ENCODE results near the gene HELT. TPM values are rescaled to one million over a fixed set of nuclear protein-coding genes. Genes with fewer than 3 reads are reported as not detected.

The HELT gene
- total and polyA plus RNA-seq, 2 donors from 2014 or later: 0.37 TPM; not detected in 1

DNA sequence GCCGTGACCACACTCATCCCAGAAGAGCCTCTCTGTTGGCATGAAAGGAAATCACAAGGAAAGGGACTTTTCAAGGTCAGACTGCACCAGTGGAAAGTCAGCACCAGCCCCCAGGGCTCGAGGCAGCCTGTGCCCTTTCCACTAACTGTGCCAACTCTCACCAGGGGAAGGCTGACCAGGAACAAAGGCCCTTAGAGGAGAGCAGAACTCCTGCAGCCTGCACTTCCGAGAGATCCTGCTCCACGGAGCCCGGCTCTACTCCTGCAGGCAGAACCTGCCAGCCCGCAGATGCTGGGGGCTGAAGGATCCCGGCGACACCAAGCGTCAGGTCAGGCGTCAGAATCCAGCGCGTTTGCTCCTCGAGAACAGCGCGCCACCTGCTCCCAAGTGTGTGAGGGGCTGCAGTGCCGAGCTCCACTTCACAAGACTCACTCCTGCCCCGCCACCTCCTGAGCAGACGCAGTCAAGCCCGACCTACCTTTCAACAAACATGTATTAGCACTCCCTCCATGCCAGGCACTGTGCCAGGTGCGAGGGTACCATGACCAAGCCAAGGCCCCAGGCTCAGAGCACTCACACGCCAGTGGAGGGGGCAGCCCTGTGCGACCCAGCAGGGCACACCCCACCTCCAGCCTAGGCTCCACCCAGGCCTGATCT lies 13.6 kb upstream of the HELT start:
- peak overlapping the region; percentile 84 to 91 for H3K27ac ChIP-seq (ENCODE audit: low read depth in 2 of 2, low read length in 2 of 2)
- H3K36me3 ChIP-seq (ENCODE audit: control insufficient read depth in 2 of 3, insufficient read depth in 3 of 3, low read length in 3 of 3): no peaks in the 10 kb centered on the region
- peak overlapping the region in 1 of 3 donors; percentile 46 for H3K9ac ChIP-seq (ENCODE audit: low read length in 3 of 3)
- no peaks in the 10 kb centered on the region for H3K9me3 ChIP-seq (ENCODE audit: control insufficient read depth in 2 of 3, insufficient read depth in 1 of 3, low read length in 3 of 3)
- TF ChIP-seq, protein P1, sequence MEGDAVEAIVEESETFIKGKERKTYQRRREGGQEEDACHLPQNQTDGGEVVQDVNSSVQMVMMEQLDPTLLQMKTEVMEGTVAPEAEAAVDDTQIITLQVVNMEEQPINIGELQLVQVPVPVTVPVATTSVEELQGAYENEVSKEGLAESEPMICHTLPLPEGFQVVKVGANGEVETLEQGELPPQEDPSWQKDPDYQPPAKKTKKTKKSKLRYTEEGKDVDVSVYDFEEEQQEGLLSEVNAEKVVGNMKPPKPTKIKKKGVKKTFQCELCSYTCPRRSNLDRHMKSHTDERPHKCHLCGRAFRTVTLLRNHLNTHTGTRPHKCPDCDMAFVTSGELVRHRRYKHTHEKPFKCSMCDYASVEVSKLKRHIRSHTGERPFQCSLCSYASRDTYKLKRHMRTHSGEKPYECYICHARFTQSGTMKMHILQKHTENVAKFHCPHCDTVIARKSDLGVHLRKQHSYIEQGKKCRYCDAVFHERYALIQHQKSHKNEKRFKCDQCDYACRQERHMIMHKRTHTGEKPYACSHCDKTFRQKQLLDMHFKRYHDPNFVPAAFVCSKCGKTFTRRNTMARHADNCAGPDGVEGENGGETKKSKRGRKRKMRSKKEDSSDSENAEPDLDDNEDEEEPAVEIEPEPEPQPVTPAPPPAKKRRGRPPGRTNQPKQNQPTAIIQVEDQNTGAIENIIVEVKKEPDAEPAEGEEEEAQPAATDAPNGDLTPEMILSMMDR (IDR thresholded peaks at IDR 0.05; ENCODE audit: borderline replicate concordance, extremely low read depth, insufficient read depth): no peak
- FAIRE-seq (no peak), DNase-seq (peak; percentile 71 to 92 (median 84))
- intact Hi-C loops (cut with DNase I): no loop called here
- no peaks in the 10 kb centered on the region for H3K27me3 ChIP-seq (ENCODE audit: control insufficient read depth, insufficient read depth, low read length)
- peak overlapping the region; percentile 7 to 49 (median 22) for H3K4me3 ChIP-seq (ENCODE audit: low read length in 3 of 3)
- peaks cover 0 to 8% (median 0%) of the 10 kb centered on the region in 3 donors for H3K4me1 ChIP-seq (ENCODE audit: control insufficient read depth in 2 of 3, insufficient read depth in 2 of 3, low read depth in 1 of 3, low read length in 3 of 3)

DNA sequence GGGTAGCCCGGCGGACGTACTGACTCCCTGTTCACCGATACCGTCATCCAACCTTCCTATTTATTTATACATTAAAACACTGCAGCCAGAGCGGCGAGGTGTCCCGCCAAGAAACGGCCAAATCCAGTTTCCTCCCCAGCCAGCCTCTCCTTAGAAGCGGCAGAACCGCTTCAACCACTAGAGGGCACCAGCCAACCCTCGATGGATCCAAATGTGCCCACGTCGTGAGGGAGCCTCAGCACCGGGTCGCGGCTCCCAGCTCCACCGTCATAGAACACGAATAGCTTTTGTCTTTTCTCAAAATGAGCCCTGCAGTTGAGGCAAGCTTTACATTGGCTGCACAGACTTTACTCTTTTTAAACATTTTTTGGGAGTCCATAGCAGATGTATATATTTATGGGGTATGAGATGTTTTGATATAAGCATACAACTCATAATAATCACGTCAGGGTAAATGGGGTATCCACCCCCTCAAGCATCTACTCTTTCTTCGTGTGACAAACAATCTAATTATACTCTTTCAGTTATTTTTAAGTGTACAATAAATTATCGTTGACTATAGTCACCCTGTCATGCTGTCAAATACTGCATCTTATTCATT lies 13.0 kb upstream of the HELT start:
- TF ChIP-seq, protein P1 (IDR thresholded peaks at IDR 0.05; ENCODE audit: borderline replicate concordance, extremely low read depth, insufficient read depth): peak; percentile 90
- DNase-seq (peak in 4 of 5 donors; percentile 85 to 93 (median 91)), FAIRE-seq (peak; percentile 56)
- no peaks in the 10 kb centered on the region for H3K9me3 ChIP-seq (ENCODE audit: control insufficient read depth in 2 of 3, insufficient read depth in 1 of 3, low read length in 3 of 3)
- H3K36me3 ChIP-seq (ENCODE audit: control insufficient read depth in 2 of 3, insufficient read depth in 3 of 3, low read length in 3 of 3): no peaks in the 10 kb centered on the region
- H3K27me3 ChIP-seq (ENCODE audit: control insufficient read depth, insufficient read depth, low read length): no peaks in the 10 kb centered on the region
- H3K4me1 ChIP-seq (ENCODE audit: control insufficient read depth in 2 of 3, insufficient read depth in 2 of 3, low read depth in 1 of 3, low read length in 3 of 3): peaks cover 0 to 8% (median 0%) of the 10 kb centered on the region in 3 donors
- peak overlapping the region in 2 of 3 donors; percentile 22 to 49 for H3K4me3 ChIP-seq (ENCODE audit: low read length in 3 of 3)
- H3K9ac ChIP-seq (ENCODE audit: low read length in 3 of 3): peak overlapping the region in 1 of 3 donors; percentile 46
- intact Hi-C loops (cut with DNase I): no loop called here
- peak overlapping the region; percentile 84 to 91 for H3K27ac ChIP-seq (ENCODE audit: low read depth in 2 of 2, low read length in 2 of 2)

DNA sequence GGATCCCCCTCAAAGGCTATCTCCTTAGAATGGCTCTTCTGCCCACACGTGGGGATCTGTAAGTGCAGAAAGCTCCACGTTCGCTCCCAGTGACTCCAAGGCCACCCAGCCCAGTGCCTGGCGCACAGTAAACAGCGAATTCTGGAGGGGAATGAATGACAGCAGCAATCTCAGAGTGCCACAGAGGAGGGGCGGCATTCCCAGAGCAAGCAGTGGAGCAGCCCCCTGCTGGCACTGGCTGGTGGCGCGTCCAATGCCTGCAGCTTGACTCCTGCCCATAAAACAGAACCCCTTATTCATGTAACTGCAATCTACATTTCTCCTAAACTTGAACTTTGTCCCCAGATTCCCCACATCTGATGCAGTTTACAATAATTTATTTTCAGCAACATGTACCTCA lies 6.9 kb upstream of the HELT start:
- H3K27me3 ChIP-seq (ENCODE audit: control insufficient read depth, insufficient read depth, low read length): peaks cover 23% of the 10 kb centered on the region
- FAIRE-seq (no peak), DNase-seq (peak in 2 of 5 donors; percentile 58)
- no peaks in the 10 kb centered on the region for H3K36me3 ChIP-seq (ENCODE audit: control insufficient read depth in 2 of 3, insufficient read depth in 3 of 3, low read length in 3 of 3)
- no peak overlapping the region for H3K9ac ChIP-seq (ENCODE audit: low read length in 3 of 3)
- H3K27ac ChIP-seq (ENCODE audit: low read depth in 2 of 2, low read length in 2 of 2): no peak overlapping the region
- H3K4me3 ChIP-seq (ENCODE audit: low read length in 3 of 3): no peak overlapping the region
- intact Hi-C loops (cut with DNase I): no loop called here
- H3K9me3 ChIP-seq (ENCODE audit: control insufficient read depth in 2 of 3, insufficient read depth in 1 of 3, low read length in 3 of 3): no peaks in the 10 kb centered on the region
- no peaks in the 10 kb centered on the region for H3K4me1 ChIP-seq (ENCODE audit: control insufficient read depth in 2 of 3, insufficient read depth in 2 of 3, low read depth in 1 of 3, low read length in 3 of 3)
- TF ChIP-seq, protein P1 (IDR thresholded peaks at IDR 0.05; ENCODE audit: borderline replicate concordance, extremely low read depth, insufficient read depth): peak; percentile 13
